NCI-H1694 treated with DMSO at 0.1 percent for 48 hours (cell line): ENCODE results near the gene CYSTM1.

ENCODE experiments used
- DNase-seq: peaks from one replicate; lab custom pipeline; 2025; lab: John Stamatoyannopoulos, UW

The CYSTM1 gene

GRCh38 chr5:140174465-140175366 is at the start of gene CYSTM1:
TSS of gene CYSTM1 (plus strand) at chr5:140175188. CDS start at chr5:140194466, 19,278 bp downstream.
- peak; percentile 59 for DNase-seq

- DNase-seq, result no peak
These were observed 49.4 kb upstream of the CYSTM1 start, which contains the start of gene IGIP for GRCh38 chr5:140125637-140126036. TSS of gene IGIP (plus strand) at chr5:140125937. CDS start at chr5:140128477, 2,540 bp downstream.

DNA sequence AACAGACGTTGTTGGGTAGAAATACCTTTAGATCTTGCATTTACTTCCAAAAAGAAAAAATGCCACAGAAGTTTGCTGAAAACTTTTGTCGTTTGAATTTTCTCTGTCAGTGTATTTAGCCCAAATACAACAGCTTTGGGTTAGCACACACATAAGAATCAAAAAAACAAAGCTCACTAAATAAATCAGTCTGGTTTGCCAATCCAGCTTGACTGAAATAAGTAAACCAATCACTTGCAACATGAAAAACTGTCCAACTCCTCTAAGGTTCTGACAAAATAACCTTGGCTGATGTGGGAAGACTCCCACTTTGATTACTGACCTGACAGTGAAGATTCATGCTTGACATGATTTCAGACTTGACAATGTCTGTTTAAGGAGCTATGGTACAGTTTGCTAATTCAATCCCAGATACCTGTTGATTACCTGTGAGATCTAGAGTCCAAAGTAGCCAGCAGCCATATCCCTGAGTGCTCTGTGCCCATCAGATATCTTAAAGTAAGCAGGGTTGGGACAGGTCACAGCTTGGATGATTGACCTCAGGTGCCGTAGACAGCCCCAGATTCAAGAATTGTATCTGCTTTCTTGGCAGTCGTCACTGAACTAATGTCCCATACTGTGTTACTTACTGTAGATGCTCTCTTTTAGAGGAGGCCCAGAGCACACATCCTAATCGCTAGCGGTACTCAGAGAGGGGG is 48.5 kb upstream of the CYSTM1 start:
- no peak for DNase-seq

GRCh38 chr5:140128376-140128775 is 46.6 kb upstream of the CYSTM1 start:
- DNase-seq, result no peak

GRCh38 chr5:140130949-140131733 is 43.8 kb upstream of the CYSTM1 start:
- no peak for DNase-seq

DNA sequence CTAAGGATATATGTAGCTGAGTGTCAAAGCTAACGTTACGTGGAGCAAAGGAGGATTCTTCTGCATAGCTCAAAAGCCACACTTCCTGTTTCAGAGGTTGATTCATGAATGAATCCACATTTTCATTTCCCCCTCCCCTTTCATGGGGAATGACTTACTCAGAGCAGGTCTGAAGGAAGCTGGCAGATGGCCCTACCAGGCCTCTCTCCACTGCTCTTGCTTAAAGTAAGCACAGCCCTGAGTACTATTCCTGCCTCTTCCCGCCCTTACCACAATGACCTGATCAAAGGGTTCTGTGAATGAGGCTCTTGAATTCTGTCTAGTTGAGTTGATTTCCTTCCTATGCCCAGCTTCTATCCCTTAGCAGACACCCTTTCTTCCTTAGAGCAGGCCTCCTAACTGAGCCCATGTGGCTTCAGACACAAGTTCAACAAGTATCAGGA is 43.0 kb upstream of the CYSTM1 start:
- DNase-seq, result no peak

DNA sequence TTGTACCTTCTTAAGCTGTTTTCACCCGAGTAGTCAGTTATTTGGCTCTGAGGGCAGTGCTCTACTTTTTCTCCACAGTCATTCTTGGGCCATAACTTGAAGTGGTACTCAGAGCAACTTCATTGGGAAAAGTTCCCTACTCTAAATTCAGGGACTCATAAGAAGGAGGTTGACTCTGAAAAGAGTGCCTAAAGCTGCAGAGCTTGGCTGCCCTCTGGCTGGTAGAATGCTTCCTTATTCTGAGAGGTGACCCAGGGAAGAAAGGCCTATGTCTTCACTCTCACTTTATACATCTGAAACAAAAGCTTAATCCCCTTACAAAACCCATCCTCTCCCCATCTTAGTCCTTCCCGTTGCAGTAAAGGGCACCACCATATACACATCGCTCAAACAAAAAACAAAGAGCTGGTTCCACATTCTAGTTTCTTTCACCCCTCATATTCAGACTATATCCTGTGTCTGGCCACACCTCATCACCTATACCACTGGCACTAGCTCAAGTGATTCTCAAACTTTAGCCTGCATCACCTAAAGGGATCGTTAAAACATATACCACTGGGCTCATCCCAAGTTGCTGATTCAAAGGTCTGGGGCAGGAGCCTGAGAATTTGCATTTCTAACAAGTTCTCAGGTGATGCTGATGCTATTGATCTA is 41.3 kb upstream of the CYSTM1 start:
- DNase-seq, result no peak

DNA sequence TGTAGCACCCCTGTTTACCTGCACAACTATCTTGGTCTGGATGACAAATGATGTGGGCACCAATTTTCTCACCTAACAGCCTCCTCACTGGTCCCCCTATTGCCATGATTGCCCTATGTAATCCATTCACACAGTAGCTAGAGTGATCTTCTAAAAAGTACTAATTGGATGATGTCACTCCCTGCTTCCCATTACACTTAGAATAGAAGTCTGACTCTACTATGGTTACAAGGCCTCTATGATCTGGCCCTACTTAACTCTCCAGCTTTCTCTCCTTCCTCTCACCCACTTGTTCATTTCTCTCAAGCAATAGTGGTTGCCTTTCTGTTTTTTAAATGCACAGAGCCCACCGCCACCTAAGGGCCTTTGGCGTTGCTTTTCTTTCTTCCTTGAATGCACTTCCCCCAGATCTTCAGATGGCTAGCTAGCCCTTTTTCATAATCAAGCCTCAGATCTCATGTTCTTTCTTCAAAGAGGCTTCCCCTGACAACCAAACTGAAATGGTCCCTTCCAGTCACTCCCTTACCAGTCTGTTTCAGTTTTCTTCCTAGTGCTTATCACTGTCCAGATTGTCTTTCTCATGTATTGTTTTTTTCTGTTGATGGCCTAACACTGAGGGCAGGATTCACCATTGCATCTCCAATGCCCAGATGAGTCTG is 40.6 kb upstream of the CYSTM1 start:
- DNase-seq, result no peak

DNA sequence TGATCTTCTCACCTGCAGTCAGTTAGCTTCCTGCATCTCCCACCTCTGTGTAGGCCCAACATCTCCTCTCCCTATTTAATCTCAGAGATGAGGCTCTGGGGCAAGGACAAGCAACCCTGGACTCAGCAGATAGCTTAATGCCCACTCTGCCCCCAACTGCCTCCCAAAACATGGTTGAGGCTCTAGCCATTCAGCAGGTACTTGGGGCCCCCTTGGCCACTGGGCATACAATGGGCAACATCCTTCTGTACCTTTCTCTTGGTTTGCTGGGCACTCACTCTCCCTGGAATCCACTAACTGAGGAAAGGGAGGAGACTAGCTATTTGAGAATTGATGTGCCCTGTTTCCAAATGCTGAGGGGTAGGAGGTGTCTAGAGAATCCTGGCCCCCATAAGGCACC is 39.9 kb upstream of the CYSTM1 start:
- no peak for DNase-seq

- no peak for DNase-seq
These were observed 38.4 kb upstream of the CYSTM1 start for GRCh38 chr5:140136624-140137023.

GRCh38 chr5:140140435-140140834 is 34.6 kb upstream of the CYSTM1 start:
- no peak for DNase-seq

DNA sequence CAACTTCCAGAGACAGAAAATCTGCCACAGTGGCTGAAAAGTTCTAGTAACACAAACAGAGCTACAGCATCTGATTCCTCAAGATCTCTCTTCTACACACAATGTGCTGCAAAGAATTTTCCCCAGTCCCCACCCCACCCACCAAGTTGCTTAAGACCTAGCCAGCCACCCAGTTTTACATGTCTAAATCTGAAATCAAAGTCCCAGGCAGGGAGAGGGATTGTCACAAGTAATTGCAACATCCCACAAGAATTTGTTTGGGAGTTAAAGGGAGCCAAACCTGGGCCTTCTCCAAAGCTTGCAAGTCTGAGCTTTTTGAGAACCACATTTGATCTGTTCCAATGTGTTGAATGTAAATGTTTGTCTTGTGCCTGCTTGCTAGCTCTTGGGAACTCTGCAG is 33.7 kb upstream of the CYSTM1 start:
- DNase-seq, result no peak

DNA sequence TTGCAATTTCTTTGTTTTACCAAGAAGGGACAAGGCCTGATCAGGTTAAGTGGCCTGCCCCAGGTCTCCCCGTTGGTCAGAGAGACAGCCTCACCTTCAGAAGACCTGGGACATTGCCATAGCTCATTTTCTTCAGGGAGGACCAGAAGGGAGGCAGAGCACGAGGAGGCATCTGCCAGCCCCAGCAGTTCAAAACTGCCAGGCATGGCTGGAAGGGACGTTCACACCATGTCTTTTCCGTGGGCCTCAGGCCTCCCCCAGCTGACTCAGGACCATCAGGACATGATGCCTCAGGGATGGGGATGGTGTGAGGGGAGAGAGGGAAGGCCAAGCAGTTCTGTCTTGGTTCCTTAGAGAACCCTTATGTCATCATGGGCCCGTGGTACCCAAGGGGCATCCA is 32.7 kb upstream of the CYSTM1 start:
- DNase-seq, result no peak

DNA sequence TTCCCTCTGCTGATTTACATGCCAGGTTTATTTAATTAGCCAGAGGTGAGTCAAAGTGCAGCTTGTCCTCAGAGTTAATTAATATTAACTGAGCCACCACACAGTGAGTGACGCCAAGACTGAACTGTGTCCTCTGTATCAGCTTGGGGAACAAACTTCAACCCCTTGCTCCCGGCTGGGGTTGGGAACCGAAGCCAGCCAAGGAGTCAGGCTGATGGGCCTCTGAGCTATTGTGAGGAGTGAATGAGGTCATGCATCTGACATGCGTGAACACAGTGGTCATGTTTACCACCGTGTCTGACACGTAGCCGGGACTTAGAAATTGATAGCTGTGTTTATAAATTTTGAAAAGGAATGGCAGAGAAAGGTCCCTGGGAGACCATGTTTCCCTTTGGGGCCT is 32.1 kb upstream of the CYSTM1 start:
- no peak for DNase-seq

DNA sequence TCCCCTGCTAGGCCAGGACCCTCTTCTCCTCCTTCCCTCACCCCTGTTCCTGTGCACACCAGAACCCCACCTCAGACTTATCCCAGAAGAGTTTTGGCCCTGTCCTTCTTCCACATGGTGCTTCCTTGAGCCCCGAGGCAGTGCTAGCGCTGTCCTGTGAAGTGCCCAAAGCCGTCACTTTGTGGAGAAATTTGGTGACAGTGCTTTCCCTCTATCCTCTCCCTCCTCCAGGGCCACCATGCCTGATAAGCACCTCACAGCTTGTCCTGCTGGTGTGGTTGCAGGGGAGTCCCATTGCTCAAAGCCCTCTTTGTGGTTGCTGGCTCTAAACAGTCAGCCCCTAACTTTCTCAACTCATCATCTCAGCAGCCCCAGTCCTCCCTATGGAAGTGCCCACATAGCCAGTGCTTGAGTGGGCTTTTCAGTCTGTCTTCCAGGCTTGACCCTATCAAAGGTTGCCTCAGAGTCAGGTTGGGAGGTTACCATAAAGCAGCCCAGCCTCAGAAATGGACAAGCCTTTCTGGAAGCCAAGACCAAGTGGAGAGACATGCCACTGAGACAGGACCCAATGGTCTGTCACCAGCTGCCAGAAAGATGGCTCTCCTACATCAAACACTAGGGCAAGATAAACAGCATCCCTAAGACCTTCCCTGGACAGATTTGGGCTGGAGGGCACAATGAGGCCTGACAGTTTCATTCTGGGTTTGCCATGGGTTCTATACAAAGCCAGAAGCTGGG is 31.3 kb upstream of the CYSTM1 start:
- no peak for DNase-seq

- no peak for DNase-seq
These were observed 29.7 kb upstream of the CYSTM1 start for GRCh38 chr5:140145256-140145655.

GRCh38 chr5:140145818-140146522 is 29.0 kb upstream of the CYSTM1 start:
- DNase-seq, result no peak

DNA sequence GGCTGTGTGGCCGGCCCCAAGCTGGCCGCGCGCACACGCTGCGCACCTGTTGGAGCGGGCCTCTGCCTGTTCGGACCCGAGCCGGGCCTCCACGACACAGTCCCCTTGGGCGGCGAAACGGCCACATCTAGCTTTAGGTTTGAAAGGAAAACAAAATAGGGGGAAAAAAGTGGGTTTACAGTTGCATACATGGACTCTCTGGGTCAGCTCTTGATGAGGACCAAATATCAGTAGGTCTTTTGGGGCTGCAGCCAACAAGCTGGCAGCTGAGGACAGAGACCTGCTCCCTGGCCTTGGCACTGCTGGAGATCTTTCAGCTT is 28.5 kb upstream of the CYSTM1 start:
- DNase-seq, result no peak

DNA sequence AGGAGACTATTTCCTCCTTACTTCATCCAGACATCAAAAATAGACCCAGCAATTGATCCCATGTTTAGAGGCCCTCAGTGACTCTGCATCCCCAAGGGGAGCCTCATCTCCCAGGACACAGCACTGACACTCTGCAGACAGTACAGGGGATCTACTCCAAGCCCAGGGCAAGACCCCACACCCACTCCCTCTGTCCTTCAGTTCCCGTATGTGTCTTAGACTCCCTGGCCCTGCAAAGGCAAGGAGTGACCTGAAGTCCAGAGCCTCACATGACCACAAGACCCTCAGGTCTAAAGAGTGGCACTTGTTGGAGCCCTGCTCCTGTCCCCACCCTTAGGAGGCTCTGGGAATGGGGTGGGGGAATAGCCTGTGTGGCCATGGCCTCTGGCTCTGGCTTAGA is 27.5 kb upstream of the CYSTM1 start:
- no peak for DNase-seq

DNA sequence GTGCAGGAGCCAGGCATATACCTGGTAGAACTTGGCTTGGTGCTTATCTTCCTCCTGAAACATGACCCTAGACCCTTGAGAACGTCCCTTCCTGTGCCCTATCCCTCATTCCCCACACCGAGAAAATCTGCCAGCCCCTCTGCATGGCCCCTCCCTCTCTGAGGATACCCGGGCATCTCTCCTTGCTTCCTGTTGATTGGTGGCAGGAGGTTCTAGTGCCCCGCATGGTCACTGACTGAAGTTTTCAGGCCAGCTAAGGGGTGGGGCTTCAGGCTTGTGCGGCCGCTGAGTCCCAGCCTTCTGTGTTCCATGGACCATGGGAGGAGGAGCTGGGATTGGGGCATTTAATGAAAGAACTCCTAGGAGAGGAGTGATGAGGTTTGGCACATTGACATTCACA is 26.5 kb upstream of the CYSTM1 start:
- DNase-seq, result no peak
